Measurements from ENCODE around the gene BUB1.
"Not testable (repeated sequence)": the region's sequence is repeated elsewhere in the genome, so short reads cannot be mapped to it uniquely, and the experiment has no call there.

- not testable (repeated sequence) for TF ChIP-seq CTCF, POLR2AphosphoS5 (IDR thresholded peaks at IDR 0.05)
Measured at GRCh38 chr2:110687775-110688484, 10.1 kb upstream of the BUB1 start.

All from gastroesophageal sphincter (tissue), 3 donors.